Measurements from ENCODE around the gene ETS1.

DNA sequence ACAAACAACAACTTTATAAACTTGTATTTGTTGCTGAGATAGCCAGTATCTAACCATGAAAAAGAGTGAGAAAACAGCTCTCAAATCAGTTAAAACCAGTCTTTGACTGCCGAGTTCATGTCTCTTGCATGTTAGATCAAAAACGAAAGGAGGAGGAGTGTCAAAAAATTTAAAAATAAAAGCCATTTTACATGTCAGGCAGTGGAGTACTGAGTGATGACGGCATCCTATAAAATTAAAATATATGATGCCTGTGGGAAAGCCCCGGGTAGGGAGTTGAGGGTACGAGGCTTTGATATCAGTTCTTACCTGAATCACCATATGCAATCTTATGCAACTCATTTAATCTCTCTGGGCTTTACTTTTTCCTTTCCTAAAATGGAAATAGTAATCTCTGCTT is 117.3 kb downstream of the ETS1 start:
- TF ChIP-seq, protein P1, sequence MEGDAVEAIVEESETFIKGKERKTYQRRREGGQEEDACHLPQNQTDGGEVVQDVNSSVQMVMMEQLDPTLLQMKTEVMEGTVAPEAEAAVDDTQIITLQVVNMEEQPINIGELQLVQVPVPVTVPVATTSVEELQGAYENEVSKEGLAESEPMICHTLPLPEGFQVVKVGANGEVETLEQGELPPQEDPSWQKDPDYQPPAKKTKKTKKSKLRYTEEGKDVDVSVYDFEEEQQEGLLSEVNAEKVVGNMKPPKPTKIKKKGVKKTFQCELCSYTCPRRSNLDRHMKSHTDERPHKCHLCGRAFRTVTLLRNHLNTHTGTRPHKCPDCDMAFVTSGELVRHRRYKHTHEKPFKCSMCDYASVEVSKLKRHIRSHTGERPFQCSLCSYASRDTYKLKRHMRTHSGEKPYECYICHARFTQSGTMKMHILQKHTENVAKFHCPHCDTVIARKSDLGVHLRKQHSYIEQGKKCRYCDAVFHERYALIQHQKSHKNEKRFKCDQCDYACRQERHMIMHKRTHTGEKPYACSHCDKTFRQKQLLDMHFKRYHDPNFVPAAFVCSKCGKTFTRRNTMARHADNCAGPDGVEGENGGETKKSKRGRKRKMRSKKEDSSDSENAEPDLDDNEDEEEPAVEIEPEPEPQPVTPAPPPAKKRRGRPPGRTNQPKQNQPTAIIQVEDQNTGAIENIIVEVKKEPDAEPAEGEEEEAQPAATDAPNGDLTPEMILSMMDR (conservative IDR thresholded peaks at IDR 0.05 in 1 of 2, IDR thresholded peaks at IDR 0.05 in 1 of 2; ENCODE audit: extremely low read depth in 1 of 2, insufficient read depth in 1 of 2, low read depth in 1 of 2, low read length in 2 of 2), result no peak
- TF ChIP-seq EZH2 (IDR thresholded peaks at IDR 0.05; ENCODE audit: borderline replicate concordance, low read length), result no peak

Measured in mammary epithelial cell (primary cell).